Measurements from ENCODE around the gene LMTK2. TPM values are rescaled to one million over a fixed set of nuclear protein-coding genes. Genes with fewer than 3 reads are reported as not detected.

Gene LMTK2
- total and polyA plus RNA-seq, 2 experiments from 2014 or later, result 6.1 to 30.8 TPM

DNA sequence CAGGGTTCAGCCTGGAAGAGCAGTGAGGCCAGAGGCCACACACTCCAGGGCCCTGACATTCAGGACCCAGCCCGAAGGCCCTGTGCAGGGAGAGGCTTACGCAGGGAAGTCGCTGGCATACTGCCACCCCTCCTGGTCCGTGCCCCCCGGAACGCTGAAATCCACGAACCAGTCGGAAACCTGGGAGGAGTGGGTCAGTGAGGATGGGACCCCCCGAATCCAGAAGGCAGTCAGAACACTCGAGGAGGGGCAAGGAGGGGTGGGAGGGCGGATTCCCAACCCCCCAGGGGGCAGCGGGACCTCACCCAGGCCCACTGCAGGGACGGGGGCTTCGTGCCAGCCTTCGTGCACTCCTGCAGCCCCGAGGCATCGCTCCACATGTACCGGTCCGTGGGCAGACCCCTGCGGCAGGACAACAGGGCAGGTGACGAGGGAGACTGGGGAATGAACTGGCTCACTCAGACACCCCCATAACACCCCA, 118.1 kb downstream of the LMTK2 start:
- H3K27ac Mint-ChIP-seq, result no peak overlapping the region
- Histone ChIP-seq H2AFZ (no peak overlapping the region), H3F3A (replicated peaks; ENCODE audit: low read depth) (no peaks in the 10 kb centered on the region), H3K79me2 (replicated peaks; ENCODE audit: insufficient read depth) (no peaks in the 10 kb centered on the region), H3K9me2 (ENCODE audit: insufficient read depth) (no peaks in the 10 kb centered on the region), H3K4me2 (no peak overlapping the region), H3K4me3 (no peak overlapping the region), H3K36me3 (ENCODE audit: insufficient read depth) (no peaks in the 10 kb centered on the region), H4K20me1 (replicated peaks; ENCODE audit: insufficient read depth) (no peaks in the 10 kb centered on the region), H3K27me3 (ENCODE audit: insufficient read depth) (no peaks in the 10 kb centered on the region), H3K4me1 (ENCODE audit: insufficient read depth) (no peaks in the 10 kb centered on the region), H3K27ac (ENCODE audit: low read depth) (no peak overlapping the region)
- no peak for TF ChIP-seq JUNB (IDR thresholded peaks at IDR 0.05; ENCODE audit: unreplicated experiment)
- TF ChIP-seq POLR2AphosphoS5 (IDR thresholded peaks at IDR 0.05; ENCODE audit: low read depth), result no peak
- TF ChIP-seq, protein P1, sequence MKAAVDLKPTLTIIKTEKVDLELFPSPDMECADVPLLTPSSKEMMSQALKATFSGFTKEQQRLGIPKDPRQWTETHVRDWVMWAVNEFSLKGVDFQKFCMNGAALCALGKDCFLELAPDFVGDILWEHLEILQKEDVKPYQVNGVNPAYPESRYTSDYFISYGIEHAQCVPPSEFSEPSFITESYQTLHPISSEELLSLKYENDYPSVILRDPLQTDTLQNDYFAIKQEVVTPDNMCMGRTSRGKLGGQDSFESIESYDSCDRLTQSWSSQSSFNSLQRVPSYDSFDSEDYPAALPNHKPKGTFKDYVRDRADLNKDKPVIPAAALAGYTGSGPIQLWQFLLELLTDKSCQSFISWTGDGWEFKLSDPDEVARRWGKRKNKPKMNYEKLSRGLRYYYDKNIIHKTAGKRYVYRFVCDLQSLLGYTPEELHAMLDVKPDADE (IDR thresholded peaks at IDR 0.05), result no peak
- TF ChIP-seq NANOG (IDR thresholded peaks at IDR 0.05; ENCODE audit: borderline replicate concordance), result no peak
- no peak for TF ChIP-seq STAT1 (IDR thresholded peaks at IDR 0.05; ENCODE audit: unreplicated experiment)
- no peaks in the 10 kb centered on the region for H3K9me3 Mint-ChIP-seq
- no peak overlapping the region for H3K4me3 Mint-ChIP-seq
- no peaks in the 10 kb centered on the region for H3K4me1 Mint-ChIP-seq
- peaks cover 8% of the 10 kb centered on the region for H3K27me3 Mint-ChIP-seq (ENCODE audit: insufficient read depth, low read depth, poor library complexity)
- ATAC-seq (no peak), DNase-seq (ENCODE audit: low spot score) (no peak)
- no peaks in the 10 kb centered on the region for H3K36me3 Mint-ChIP-seq (ENCODE audit: low read depth)

DNA sequence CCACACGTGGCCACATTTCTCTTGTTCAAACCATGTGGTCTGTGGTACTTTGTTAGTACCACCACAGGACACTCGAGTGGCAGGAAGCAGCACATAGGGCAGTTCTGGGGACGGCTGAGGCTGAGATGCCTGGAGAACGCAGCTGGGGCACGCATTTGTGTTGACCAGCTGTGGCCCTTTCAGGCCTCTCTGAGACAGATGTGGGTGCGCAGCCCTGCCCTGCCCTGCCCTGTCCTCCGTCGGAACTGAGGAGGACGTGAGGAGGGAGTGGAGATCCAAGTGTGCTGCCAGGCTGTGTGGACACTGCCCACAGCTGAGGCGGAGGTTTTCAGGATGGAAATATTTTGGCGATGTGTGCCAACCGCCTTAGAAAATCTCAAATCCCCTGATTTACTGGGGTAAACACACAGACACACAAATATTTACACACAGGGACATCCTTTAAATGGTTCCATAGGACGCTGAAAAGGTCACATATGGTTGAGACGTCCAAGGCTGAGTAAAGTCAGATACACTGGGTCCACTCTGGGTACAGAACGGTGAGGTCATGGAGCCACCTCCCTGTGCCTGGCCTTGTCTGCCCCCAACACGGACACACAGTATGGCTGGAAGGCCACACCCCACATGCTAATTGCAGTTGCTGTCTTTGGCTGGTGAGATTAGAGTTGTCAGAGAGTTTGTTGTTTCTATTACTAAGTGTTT, 119.4 kb downstream of the LMTK2 start:
- TF ChIP-seq EZH2 (IDR thresholded peaks at IDR 0.05; ENCODE audit: low read depth, unreplicated experiment) (no peak), STAT1 (IDR thresholded peaks at IDR 0.05; ENCODE audit: unreplicated experiment) (no peak), CREB1 (CRISPR knock-in tag; IDR thresholded peaks at IDR 0.05; ENCODE audit: low read depth) (no peak), NANOG (IDR thresholded peaks at IDR 0.05; ENCODE audit: borderline replicate concordance) (no peak), POLR2AphosphoS5 (IDR thresholded peaks at IDR 0.05; ENCODE audit: low read depth) (no peak), JUNB (IDR thresholded peaks at IDR 0.05; ENCODE audit: unreplicated experiment) (no peak), ZNF114 (CRISPR knock-in tag; IDR thresholded peaks at IDR 0.05) (no peak)
- TF ChIP-seq, protein P2, sequence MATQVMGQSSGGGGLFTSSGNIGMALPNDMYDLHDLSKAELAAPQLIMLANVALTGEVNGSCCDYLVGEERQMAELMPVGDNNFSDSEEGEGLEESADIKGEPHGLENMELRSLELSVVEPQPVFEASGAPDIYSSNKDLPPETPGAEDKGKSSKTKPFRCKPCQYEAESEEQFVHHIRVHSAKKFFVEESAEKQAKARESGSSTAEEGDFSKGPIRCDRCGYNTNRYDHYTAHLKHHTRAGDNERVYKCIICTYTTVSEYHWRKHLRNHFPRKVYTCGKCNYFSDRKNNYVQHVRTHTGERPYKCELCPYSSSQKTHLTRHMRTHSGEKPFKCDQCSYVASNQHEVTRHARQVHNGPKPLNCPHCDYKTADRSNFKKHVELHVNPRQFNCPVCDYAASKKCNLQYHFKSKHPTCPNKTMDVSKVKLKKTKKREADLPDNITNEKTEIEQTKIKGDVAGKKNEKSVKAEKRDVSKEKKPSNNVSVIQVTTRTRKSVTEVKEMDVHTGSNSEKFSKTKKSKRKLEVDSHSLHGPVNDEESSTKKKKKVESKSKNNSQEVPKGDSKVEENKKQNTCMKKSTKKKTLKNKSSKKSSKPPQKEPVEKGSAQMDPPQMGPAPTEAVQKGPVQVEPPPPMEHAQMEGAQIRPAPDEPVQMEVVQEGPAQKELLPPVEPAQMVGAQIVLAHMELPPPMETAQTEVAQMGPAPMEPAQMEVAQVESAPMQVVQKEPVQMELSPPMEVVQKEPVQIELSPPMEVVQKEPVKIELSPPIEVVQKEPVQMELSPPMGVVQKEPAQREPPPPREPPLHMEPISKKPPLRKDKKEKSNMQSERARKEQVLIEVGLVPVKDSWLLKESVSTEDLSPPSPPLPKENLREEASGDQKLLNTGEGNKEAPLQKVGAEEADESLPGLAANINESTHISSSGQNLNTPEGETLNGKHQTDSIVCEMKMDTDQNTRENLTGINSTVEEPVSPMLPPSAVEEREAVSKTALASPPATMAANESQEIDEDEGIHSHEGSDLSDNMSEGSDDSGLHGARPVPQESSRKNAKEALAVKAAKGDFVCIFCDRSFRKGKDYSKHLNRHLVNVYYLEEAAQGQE (IDR thresholded peaks at IDR 0.05; ENCODE audit: unreplicated experiment), result no peak
- TF ChIP-seq, protein P1 (IDR thresholded peaks at IDR 0.05), result no peak
- Histone ChIP-seq H3K27me3 (ENCODE audit: insufficient read depth) (no peaks in the 10 kb centered on the region), H3K36me3 (ENCODE audit: insufficient read depth) (no peaks in the 10 kb centered on the region), H4K20me1 (replicated peaks; ENCODE audit: insufficient read depth) (no peaks in the 10 kb centered on the region), H3F3A (replicated peaks; ENCODE audit: low read depth) (no peaks in the 10 kb centered on the region), H3K79me2 (replicated peaks; ENCODE audit: insufficient read depth) (no peaks in the 10 kb centered on the region), H3K4me2 (no peak overlapping the region), H3K27ac (ENCODE audit: low read depth) (no peak overlapping the region), H2AFZ (no peak overlapping the region), H3K4me3 (no peak overlapping the region), H3K9me2 (ENCODE audit: insufficient read depth) (no peaks in the 10 kb centered on the region), H3K4me1 (ENCODE audit: insufficient read depth) (no peaks in the 10 kb centered on the region)
- H3K27me3 Mint-ChIP-seq (ENCODE audit: insufficient read depth, low read depth, poor library complexity), result peaks cover 10% of the 10 kb centered on the region
- no peaks in the 10 kb centered on the region for H3K36me3 Mint-ChIP-seq (ENCODE audit: low read depth)
- H3K9me3 Mint-ChIP-seq, result no peaks in the 10 kb centered on the region
- DNase-seq (ENCODE audit: low spot score) (no peak), ATAC-seq (no peak)
- no peak overlapping the region for H3K27ac Mint-ChIP-seq
- no peaks in the 10 kb centered on the region for H3K4me1 Mint-ChIP-seq
- H3K4me3 Mint-ChIP-seq, result no peak overlapping the region
